ENCODE results near the gene CA5A.
"Not testable (repeated sequence)": the region's sequence is repeated elsewhere in the genome, so short reads cannot be mapped to it uniquely, and the experiment has no call there.

DNA sequence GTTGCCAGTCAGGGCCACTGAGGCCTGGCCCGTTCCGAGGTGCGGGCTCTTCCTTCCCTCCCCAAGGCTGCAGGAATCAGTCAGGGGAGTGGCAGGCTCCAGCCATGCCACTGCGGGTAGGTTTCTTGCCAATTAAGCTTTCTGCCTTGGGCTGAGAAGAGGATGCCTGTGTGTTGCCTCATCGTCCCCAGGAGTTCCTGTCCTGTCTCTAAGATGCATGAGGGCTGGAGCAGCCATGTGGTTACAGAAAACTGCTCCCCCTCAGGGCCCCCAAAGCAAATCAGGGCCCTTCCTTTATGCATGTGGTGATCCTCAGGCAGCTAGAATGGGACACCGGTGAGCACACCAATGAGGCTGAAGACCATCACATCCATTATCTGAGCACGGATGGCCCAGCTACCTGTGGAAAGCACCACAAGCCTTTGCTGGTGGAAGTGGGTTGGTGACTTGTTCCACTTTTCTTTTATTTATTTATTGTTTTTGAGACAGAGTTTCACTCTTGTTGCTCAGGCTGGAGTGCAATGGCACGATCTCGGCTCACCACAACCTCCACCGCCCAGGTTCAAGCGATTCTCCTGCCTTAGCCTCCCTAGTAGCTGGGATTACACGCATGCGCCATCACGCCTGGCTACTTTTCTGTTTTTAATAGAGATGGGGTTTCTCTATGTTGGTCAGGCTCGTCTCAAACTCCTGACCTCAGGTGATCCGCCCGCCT, 40.0 kb downstream of the CA5A start:
- TF ChIP-seq, protein P1, sequence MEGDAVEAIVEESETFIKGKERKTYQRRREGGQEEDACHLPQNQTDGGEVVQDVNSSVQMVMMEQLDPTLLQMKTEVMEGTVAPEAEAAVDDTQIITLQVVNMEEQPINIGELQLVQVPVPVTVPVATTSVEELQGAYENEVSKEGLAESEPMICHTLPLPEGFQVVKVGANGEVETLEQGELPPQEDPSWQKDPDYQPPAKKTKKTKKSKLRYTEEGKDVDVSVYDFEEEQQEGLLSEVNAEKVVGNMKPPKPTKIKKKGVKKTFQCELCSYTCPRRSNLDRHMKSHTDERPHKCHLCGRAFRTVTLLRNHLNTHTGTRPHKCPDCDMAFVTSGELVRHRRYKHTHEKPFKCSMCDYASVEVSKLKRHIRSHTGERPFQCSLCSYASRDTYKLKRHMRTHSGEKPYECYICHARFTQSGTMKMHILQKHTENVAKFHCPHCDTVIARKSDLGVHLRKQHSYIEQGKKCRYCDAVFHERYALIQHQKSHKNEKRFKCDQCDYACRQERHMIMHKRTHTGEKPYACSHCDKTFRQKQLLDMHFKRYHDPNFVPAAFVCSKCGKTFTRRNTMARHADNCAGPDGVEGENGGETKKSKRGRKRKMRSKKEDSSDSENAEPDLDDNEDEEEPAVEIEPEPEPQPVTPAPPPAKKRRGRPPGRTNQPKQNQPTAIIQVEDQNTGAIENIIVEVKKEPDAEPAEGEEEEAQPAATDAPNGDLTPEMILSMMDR (IDR thresholded peaks at IDR 0.05 in 4 of 5, conservative IDR thresholded peaks at IDR 0.05 in 1 of 5), result not testable (repeated sequence)
- TF ChIP-seq POLR2A (IDR thresholded peaks at IDR 0.05), result not testable (repeated sequence)

Data from gastrocnemius medialis (tissue), 4 donors.